GM19099 (cell line): ENCODE measurements around the gene SIGLEC11.
"Not testable (repeated sequence)": the region's sequence is repeated elsewhere in the genome, so short reads cannot be mapped to it uniquely, and the experiment has no call there.

ENCODE experiments used
- POLR2A ChIP-seq: IDR thresholded peaks from 3 replicates; pipeline ENCODE4 v1.6.1; 2011; ENCODE audit warnings: low read depth; ENCODE audit not compliant: insufficient read length; ENCODE audit errors: extremely low read depth

The SIGLEC11 gene

GRCh38 chr19:49960980-49961379, at the start of gene SIGLEC11:
Gene SIGLEC11, minus strand, starts transcription at chr19:49961172. Its CDS starts 91 bp downstream, at chr19:49961081.
- not testable (repeated sequence) for TF ChIP-seq POLR2A

GRCh38 chr19:50008532-50008931, 47.6 kb upstream of the SIGLEC11 start:
- TF ChIP-seq POLR2A = no peak

GRCh38 chr19:50007947-50008346, 47.0 kb upstream of the SIGLEC11 start:
- no peak for TF ChIP-seq POLR2A

- no peak for TF ChIP-seq POLR2A
Observed at GRCh38 chr19:50007170-50007569, 46.2 kb upstream of the SIGLEC11 start.

GRCh38 chr19:50005428-50005827, 44.5 kb upstream of the SIGLEC11 start:
- no peak for TF ChIP-seq POLR2A

GRCh38 chr19:50003810-50004419, 42.9 kb upstream of the SIGLEC11 start:
- no peak for TF ChIP-seq POLR2A

GRCh38 chr19:50003254-50003788, 42.3 kb upstream of the SIGLEC11 start:
- TF ChIP-seq POLR2A = no peak

- no peak for TF ChIP-seq POLR2A
Observed at GRCh38 chr19:50002386-50002960, 41.5 kb upstream of the SIGLEC11 start.

GRCh38 chr19:50001775-50002174, 40.8 kb upstream of the SIGLEC11 start:
- no peak for TF ChIP-seq POLR2A

GRCh38 chr19:50000841-50001557, 40.0 kb upstream of the SIGLEC11 start:
- TF ChIP-seq POLR2A = no peak

GRCh38 chr19:50000038-50000840, 39.3 kb upstream of the SIGLEC11 start:
- TF ChIP-seq POLR2A = no peak

GRCh38 chr19:49999371-50000010, 38.5 kb upstream of the SIGLEC11 start:
- no peak for TF ChIP-seq POLR2A

- TF ChIP-seq POLR2A = no peak
Observed at GRCh38 chr19:49997709-49998108, 36.7 kb upstream of the SIGLEC11 start.

GRCh38 chr19:49988433-49988832, 27.5 kb upstream of the SIGLEC11 start:
- no peak for TF ChIP-seq POLR2A
